Fibroblast of villous mesenchyme (primary cell): ENCODE measurements around the gene CACNA1S. TPM values are rescaled to one million over a fixed set of nuclear protein-coding genes. Genes with fewer than 3 reads are reported as not detected.

Source experiments
- DNase-seq: peaks from one replicate; pipeline ENCODE4 v3.0.0-alpha.2; 2010; ENCODE audit warnings: low read depth
- H3K4me3 ChIP-seq: 2 replicates; pipeline ENCODE4 v1.5.1; 2011; ENCODE audit warnings: low read depth, mild to moderate bottlenecking, low read length
- CTCF ChIP-seq: IDR thresholded peaks from 2 replicates; pipeline ENCODE4 v1.5.1; 2012; ENCODE audit warnings: low read depth, mild to moderate bottlenecking, low read length; ENCODE audit not compliant: insufficient read depth
- total RNA-seq: library from RNA; depleted of rRNA; stranded (reverse); fragments of >200 nt; gene quantifications from 2 replicates; pipeline ENCODE4 v1.2.3, GENCODE V29; 2012

CACNA1S gene
- total RNA-seq, 1 donor, result not detected

- no peak for DNase-seq
- no peak for TF ChIP-seq CTCF
- no peak overlapping the region for H3K4me3 ChIP-seq
Measured at GRCh38 chr1:201095581-201095980, 16.6 kb downstream of the CACNA1S start.

GRCh38 chr1:201094832-201095231 is 17.4 kb downstream of the CACNA1S start:
- TF ChIP-seq CTCF, result no peak
- H3K4me3 ChIP-seq, result no peak overlapping the region
- no peak for DNase-seq

GRCh38 chr1:201093962-201094361 is 18.3 kb downstream of the CACNA1S start:
- DNase-seq, result no peak
- no peak for TF ChIP-seq CTCF
- no peak overlapping the region for H3K4me3 ChIP-seq

GRCh38 chr1:201093561-201093960 is 18.7 kb downstream of the CACNA1S start:
- TF ChIP-seq CTCF, result no peak
- DNase-seq, result no peak
- no peak overlapping the region for H3K4me3 ChIP-seq

- H3K4me3 ChIP-seq, result no peak overlapping the region
- no peak for TF ChIP-seq CTCF
- DNase-seq, result no peak
Measured at GRCh38 chr1:201092738-201093137, 19.5 kb downstream of the CACNA1S start.

GRCh38 chr1:201091256-201091655 is 21.0 kb downstream of the CACNA1S start:
- TF ChIP-seq CTCF, result no peak
- DNase-seq, result no peak
- H3K4me3 ChIP-seq, result no peak overlapping the region

- no peak for TF ChIP-seq CTCF
- no peak for DNase-seq
- H3K4me3 ChIP-seq, result no peak overlapping the region
Measured at GRCh38 chr1:201090541-201090940, 21.7 kb downstream of the CACNA1S start.
